Upper lobe of left lung (tissue), 6 donors: ENCODE measurements around the gene LRRC7. TPM values are rescaled to one million over a fixed set of nuclear protein-coding genes. Genes with fewer than 3 reads are reported as not detected.

Experiments
- ATAC-seq, 2 donors: fragments of 200-7000 bp; cut with Tn5 transposase; one replicate each; pipeline ENCODE4 v1.9.1; 2022; ENCODE audit warnings: mild to moderate bottlenecking in 2 of 2, moderate library complexity in 2 of 2; ENCODE audit not compliant: low FRiP score in 2 of 2
- DNase-seq, 2 donors: peaks; one replicate each; pipeline ENCODE4 v3.0.0-alpha.2; 2019 to 2020
- H3K27ac ChIP-seq, 4 donors: fragments of 200-600 bp; sonication (generic); one replicate each; pipeline ENCODE4 v1.5.1; 2016 to 2019
- H3K27me3 ChIP-seq, 4 donors: fragments of 200-600 bp; sonication (generic); one replicate each; pipeline ENCODE4 v1.5.1; 2017 to 2019
- H3K36me3 ChIP-seq, 4 donors: fragments of 200-600 bp; sonication (generic); one replicate each; pipeline ENCODE4 v1.5.1; 2016 to 2019
- H3K4me1 ChIP-seq, 4 donors: fragments of 200-600 bp; sonication (generic); one replicate each; pipeline ENCODE4 v1.5.1; 2018 to 2019
- H3K4me3 ChIP-seq, 4 donors: fragments of 200-600 bp; sonication (generic); one replicate each; pipeline ENCODE4 v1.5.1; 2017 to 2019; ENCODE audit warnings: mild to moderate bottlenecking in 2 of 4, moderate library complexity in 1 of 4
- H3K9me3 ChIP-seq, 4 donors: fragments of 200-600 bp; sonication (generic); one replicate each; pipeline ENCODE4 v1.5.1; 2018 to 2019
- EP300 ChIP-seq, 4 donors: sonication (generic); formaldehyde crosslinking; IDR thresholded peaks; one replicate each; pipeline ENCODE4 v1.5.1; 2017; ENCODE audit warnings: antibody characterized with exemption in 4 of 4, control low read depth in 2 of 4
- POLR2A ChIP-seq, 4 donors: fragments of 450-650 bp; IDR thresholded peaks; one replicate each; pipeline ENCODE4 v1.5.1; 2016 to 2017; ENCODE audit warnings: antibody characterized with exemption in 4 of 4, mild to moderate bottlenecking in 2 of 4
- POLR2AphosphoS5 ChIP-seq, 2 donors: sonication (generic); formaldehyde crosslinking; IDR thresholded peaks; one replicate each; pipeline ENCODE4 v1.5.1; 2017; ENCODE audit warnings: antibody characterized with exemption in 2 of 2
- WGBS, 2 donors: methylation state at CpG; one replicate each; pipeline ENCODE4 v1.1.5; 2017 to 2018; 5-methylcytosine and 5-hydroxymethylcytosine counted together
- total RNA-seq, 6 donors: library from RNA; depleted of rRNA in 4 of 6; stranded (reverse); fragments of >200 nt in 4 of 6; gene quantifications; one replicate each; pipeline versions ENCODE4 v1.1.0 to v1.2.1, GENCODE V29; 2016 to 2021
- TF ChIP-seq, protein P1 (sequence below), 6 experiments: fragments of 450-650 bp in 4 of 6; fragments of 200-600 bp in 2 of 6; sonication (generic) in 2 of 6; IDR thresholded peaks; one replicate each; pipeline ENCODE4 v1.5.1; 2016 to 2019; ENCODE audit warnings: antibody characterized with exemption in 6 of 6
- donor health status: DM: no; HTN: no; CAD: no; lungs with moderate emphysema.
- donor health status: DM: no; HTN: yes; CAD: no; lungs with severe emphysema.

LRRC7 gene
- total RNA-seq, 6 donors from 2014 or later = not detected

DNA sequence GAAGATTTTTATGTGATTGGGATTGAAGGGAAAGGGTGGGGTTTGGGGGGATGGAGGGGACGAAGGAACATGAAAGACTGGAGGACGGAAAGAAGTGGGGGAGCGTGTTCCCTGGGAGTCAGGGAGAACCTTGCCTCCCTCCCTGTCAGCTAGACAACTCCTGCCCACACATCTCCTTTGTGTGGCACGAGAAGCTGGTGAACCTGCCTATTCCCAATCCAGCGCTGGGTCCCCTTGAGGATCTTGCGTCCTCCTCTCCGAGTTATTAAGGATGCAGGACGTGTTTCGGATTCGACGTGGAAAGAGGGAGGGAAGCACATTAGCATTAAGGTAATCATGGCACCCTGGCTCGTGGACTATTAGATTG, 1.4 kb downstream of the LRRC7 start:
- no peak for DNase-seq
- Histone ChIP-seq H3K27ac (no peak overlapping the region), H3K4me3 (no peak overlapping the region), H3K9me3 (no peaks in the 10 kb centered on the region), H3K27me3 (peaks cover 0 to 23% (median 10%) of the 10 kb centered on the region in 4 donors), H3K36me3 (no peaks in the 10 kb centered on the region), H3K4me1 (peaks cover 10 to 31% (median 15%) of the 10 kb centered on the region in 4 donors)
- 3 to 4% methylated on average over 12 of the region's 12 CpGs for WGBS, 2 donors
- TF ChIP-seq, protein P1, sequence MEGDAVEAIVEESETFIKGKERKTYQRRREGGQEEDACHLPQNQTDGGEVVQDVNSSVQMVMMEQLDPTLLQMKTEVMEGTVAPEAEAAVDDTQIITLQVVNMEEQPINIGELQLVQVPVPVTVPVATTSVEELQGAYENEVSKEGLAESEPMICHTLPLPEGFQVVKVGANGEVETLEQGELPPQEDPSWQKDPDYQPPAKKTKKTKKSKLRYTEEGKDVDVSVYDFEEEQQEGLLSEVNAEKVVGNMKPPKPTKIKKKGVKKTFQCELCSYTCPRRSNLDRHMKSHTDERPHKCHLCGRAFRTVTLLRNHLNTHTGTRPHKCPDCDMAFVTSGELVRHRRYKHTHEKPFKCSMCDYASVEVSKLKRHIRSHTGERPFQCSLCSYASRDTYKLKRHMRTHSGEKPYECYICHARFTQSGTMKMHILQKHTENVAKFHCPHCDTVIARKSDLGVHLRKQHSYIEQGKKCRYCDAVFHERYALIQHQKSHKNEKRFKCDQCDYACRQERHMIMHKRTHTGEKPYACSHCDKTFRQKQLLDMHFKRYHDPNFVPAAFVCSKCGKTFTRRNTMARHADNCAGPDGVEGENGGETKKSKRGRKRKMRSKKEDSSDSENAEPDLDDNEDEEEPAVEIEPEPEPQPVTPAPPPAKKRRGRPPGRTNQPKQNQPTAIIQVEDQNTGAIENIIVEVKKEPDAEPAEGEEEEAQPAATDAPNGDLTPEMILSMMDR (IDR thresholded peaks at IDR 0.05) = no peak
- TF ChIP-seq POLR2AphosphoS5 (IDR thresholded peaks at IDR 0.05) = no peak
- no peak for TF ChIP-seq POLR2A (IDR thresholded peaks at IDR 0.05)
- TF ChIP-seq EP300 (IDR thresholded peaks at IDR 0.05) = no peak
- no peak for ATAC-seq

DNA sequence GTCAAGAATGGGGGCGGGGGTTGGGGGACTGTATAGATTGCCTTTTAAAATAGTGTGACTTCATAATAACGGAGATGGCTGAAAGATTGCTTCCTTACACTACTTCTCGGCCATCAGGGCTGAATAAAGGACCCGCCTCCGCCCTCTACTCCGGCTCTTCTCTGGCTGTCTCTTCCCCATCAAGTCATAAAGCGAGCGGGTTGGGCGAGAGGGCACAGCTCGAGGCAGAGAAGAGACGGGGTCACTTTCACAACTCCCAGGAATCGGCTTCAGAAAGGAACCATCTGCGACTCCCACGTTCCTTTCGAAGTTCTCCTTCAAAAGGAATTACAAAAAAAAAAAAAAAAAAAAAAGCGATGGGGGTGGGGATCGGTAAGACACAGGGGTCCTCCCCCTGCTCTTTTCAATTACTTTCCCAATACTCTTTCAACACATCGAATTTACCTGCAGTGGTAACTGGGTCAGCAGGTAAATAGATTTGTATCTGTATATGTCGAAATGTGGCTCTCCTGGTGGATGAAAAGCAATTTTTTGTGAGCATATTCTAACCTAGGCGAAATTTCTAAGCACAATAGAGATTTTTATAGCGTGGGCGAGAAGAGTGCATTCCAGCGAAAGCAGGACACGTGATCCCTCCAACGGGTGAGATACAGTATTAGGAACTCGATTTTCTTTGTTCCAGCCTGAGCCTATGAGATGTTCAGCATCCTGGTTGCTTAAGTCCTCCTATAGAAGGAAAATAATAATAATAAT, 2.0 kb downstream of the LRRC7 start:
- ATAC-seq (no peak), DNase-seq (no peak)
- Histone ChIP-seq H3K36me3 (no peaks in the 10 kb centered on the region), H3K4me1 (peaks cover 10 to 31% (median 15%) of the 10 kb centered on the region in 4 donors), H3K27me3 (peaks cover 0 to 23% (median 10%) of the 10 kb centered on the region in 4 donors), H3K9me3 (no peaks in the 10 kb centered on the region), H3K27ac (no peak overlapping the region), H3K4me3 (no peak overlapping the region)
- TF ChIP-seq, protein P1 (IDR thresholded peaks at IDR 0.05) = no peak
- TF ChIP-seq EP300 (IDR thresholded peaks at IDR 0.05) (no peak), POLR2A (IDR thresholded peaks at IDR 0.05) (no peak), POLR2AphosphoS5 (IDR thresholded peaks at IDR 0.05) (no peak)
- WGBS, 2 donors = 7% methylated on average over 26 of the region's 26 CpGs

DNA sequence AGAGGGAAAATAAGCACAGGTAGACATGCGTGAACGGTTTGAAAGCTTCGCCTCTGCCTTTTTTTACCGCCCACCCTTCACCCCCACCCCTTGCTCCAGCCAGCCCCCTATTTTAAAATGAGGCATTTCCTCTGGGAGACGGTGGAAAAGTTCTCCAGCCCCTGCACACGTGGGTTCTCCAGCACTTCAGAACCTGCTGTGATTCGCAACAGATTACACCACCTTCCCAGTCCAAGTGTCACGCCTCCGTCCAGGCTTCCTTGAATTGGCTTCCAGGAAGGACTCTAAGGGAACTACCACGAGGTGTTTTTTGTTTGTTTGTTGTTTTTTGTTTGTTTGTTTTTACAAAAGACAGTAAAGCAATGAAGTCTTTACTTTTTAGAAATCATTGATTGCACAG, 2.6 kb downstream of the LRRC7 start:
- no peak overlapping the region for H3K27ac ChIP-seq
- no peaks in the 10 kb centered on the region for H3K36me3 ChIP-seq
- H3K27me3 ChIP-seq = peaks cover 0 to 23% (median 10%) of the 10 kb centered on the region in 4 donors
- H3K4me1 ChIP-seq = peaks cover 10 to 31% (median 15%) of the 10 kb centered on the region in 4 donors
- no peak overlapping the region for H3K4me3 ChIP-seq
- no peaks in the 10 kb centered on the region for H3K9me3 ChIP-seq
- ATAC-seq (no peak), DNase-seq (no peak)
- no peak for TF ChIP-seq POLR2AphosphoS5 (IDR thresholded peaks at IDR 0.05)
- TF ChIP-seq EP300 (IDR thresholded peaks at IDR 0.05) = no peak
- TF ChIP-seq POLR2A (IDR thresholded peaks at IDR 0.05) = no peak
- TF ChIP-seq, protein P1 (IDR thresholded peaks at IDR 0.05) = no peak
- 27 to 29% methylated on average over 10 of the region's 10 CpGs for WGBS, 2 donors

DNA sequence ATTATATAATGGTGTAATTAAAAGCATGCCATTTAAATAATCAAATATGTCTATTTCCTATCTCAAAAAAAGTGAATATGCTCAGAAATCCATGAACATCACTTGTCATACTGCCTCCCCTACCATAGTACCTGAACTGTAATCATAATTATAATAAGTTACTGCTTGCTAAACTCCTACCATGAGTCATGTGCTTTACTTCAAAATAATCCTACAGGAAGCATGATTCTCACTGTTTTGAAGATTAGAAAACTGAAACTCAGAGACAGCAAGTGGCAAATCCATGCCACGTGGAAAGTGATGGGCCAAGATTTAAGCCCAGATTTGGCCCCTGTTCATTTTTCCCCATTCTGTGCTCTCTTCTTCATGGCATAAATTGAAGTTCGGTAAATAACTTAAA, 5.2 kb downstream of the LRRC7 start:
- ATAC-seq = no peak
- Histone ChIP-seq H3K4me1 (peaks cover 4 to 20% (median 8%) of the 10 kb centered on the region in 4 donors), H3K36me3 (no peaks in the 10 kb centered on the region), H3K27ac (no peak overlapping the region), H3K9me3 (no peaks in the 10 kb centered on the region), H3K27me3 (peaks cover 0 to 15% (median 6%) of the 10 kb centered on the region in 4 donors), H3K4me3 (no peak overlapping the region)
- no peak for TF ChIP-seq EP300 (IDR thresholded peaks at IDR 0.05)
- TF ChIP-seq POLR2AphosphoS5 (IDR thresholded peaks at IDR 0.05) = no peak
- TF ChIP-seq POLR2A (IDR thresholded peaks at IDR 0.05) = no peak
- TF ChIP-seq, protein P1 (IDR thresholded peaks at IDR 0.05) = no peak
- 69 to 79% methylated on average over 2 of the region's 2 CpGs for WGBS, 2 donors
- no peak for DNase-seq

DNA sequence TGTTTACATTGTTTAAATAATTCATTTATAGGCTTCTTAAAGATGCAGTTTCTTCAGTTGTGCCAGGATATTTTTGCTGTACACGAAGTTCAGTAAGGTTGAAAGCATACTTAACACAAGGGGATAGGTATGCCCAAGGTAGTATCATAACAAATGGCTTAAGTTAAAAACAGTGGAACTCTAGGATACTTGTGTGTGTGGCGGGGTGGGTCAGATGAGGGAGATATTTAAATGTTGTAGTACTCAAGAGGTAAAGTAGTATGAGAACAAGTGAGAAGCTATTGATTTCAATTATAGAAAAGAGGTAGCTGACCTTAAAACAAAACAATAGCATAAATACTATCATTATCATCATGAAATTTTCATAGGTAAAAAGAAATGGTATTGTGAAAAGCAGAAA, 6.2 kb downstream of the LRRC7 start:
- no peak for DNase-seq
- no peak for ATAC-seq
- 36 to 42% methylated on average over 2 of the region's 2 CpGs for WGBS, 2 donors
- TF ChIP-seq POLR2AphosphoS5 (IDR thresholded peaks at IDR 0.05) = no peak
- TF ChIP-seq, protein P1 (IDR thresholded peaks at IDR 0.05) = no peak
- no peak for TF ChIP-seq POLR2A (IDR thresholded peaks at IDR 0.05)
- TF ChIP-seq EP300 (IDR thresholded peaks at IDR 0.05) = no peak
- no peaks in the 10 kb centered on the region for H3K9me3 ChIP-seq
- peaks cover 0 to 5% (median under 1%) of the 10 kb centered on the region in 4 donors for H3K27me3 ChIP-seq
- peaks cover 0 to 10% (median under 1%) of the 10 kb centered on the region in 4 donors for H3K4me1 ChIP-seq
- no peak overlapping the region for H3K4me3 ChIP-seq
- H3K27ac ChIP-seq = no peak overlapping the region
- H3K36me3 ChIP-seq = no peaks in the 10 kb centered on the region
